Measurements from ENCODE around the gene CCDC88B.

GRCh38 chr11:64364435-64364834 lies 24.4 kb downstream of the CCDC88B start:
- TF ChIP-seq, protein P1, sequence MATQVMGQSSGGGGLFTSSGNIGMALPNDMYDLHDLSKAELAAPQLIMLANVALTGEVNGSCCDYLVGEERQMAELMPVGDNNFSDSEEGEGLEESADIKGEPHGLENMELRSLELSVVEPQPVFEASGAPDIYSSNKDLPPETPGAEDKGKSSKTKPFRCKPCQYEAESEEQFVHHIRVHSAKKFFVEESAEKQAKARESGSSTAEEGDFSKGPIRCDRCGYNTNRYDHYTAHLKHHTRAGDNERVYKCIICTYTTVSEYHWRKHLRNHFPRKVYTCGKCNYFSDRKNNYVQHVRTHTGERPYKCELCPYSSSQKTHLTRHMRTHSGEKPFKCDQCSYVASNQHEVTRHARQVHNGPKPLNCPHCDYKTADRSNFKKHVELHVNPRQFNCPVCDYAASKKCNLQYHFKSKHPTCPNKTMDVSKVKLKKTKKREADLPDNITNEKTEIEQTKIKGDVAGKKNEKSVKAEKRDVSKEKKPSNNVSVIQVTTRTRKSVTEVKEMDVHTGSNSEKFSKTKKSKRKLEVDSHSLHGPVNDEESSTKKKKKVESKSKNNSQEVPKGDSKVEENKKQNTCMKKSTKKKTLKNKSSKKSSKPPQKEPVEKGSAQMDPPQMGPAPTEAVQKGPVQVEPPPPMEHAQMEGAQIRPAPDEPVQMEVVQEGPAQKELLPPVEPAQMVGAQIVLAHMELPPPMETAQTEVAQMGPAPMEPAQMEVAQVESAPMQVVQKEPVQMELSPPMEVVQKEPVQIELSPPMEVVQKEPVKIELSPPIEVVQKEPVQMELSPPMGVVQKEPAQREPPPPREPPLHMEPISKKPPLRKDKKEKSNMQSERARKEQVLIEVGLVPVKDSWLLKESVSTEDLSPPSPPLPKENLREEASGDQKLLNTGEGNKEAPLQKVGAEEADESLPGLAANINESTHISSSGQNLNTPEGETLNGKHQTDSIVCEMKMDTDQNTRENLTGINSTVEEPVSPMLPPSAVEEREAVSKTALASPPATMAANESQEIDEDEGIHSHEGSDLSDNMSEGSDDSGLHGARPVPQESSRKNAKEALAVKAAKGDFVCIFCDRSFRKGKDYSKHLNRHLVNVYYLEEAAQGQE (IDR thresholded peaks at IDR 0.05; ENCODE audit: insufficient read depth in 1 of 2, low read depth in 2 of 2, low read length in 2 of 2): no peak
- no peak for TF ChIP-seq TAF1 (IDR thresholded peaks at IDR 0.05; ENCODE audit: borderline replicate concordance, insufficient read depth, low read length)

All from PFSK-1 (cell line).